Stimulated activated CD4-positive, alpha-beta T cell treated with anti-CD3 and anti-CD28 coated beads, Interleukin-1b, Interleukin-23, amount 100 ng/mL, for 24 hours (primary cell): ENCODE measurements around the gene ERBB2.
A peak's percentile ranks its signal among the peaks of the same experiment; 100 is the strongest.

ENCODE experiments used
- DNase-seq, 4 experiments: peaks; one replicate each; pipeline ENCODE4 v3.0.0-alpha.2; 2020; ENCODE audit warnings: low read depth in 4 of 4, low spot score in 1 of 4

ERBB2 gene

GRCh38 chr17:39699818-39700147 lies at the start of gene ERBB2:
TSS of gene ERBB2 (plus strand) at chr17:39700064. CDS start at chr17:39700239, 175 bp downstream.
- DNase-seq, result no peak

GRCh38 chr17:39650121-39650579 lies 49.7 kb upstream of the ERBB2 start:
- DNase-seq, result no peak

- no peak for DNase-seq
Measured at GRCh38 chr17:39651923-39652586, 47.8 kb upstream of the ERBB2 start.

- DNase-seq, result no peak
Measured at GRCh38 chr17:39652587-39653315, 47.1 kb upstream of the ERBB2 start.

GRCh38 chr17:39653316-39653661 lies 46.6 kb upstream of the ERBB2 start:
- no peak for DNase-seq

DNA sequence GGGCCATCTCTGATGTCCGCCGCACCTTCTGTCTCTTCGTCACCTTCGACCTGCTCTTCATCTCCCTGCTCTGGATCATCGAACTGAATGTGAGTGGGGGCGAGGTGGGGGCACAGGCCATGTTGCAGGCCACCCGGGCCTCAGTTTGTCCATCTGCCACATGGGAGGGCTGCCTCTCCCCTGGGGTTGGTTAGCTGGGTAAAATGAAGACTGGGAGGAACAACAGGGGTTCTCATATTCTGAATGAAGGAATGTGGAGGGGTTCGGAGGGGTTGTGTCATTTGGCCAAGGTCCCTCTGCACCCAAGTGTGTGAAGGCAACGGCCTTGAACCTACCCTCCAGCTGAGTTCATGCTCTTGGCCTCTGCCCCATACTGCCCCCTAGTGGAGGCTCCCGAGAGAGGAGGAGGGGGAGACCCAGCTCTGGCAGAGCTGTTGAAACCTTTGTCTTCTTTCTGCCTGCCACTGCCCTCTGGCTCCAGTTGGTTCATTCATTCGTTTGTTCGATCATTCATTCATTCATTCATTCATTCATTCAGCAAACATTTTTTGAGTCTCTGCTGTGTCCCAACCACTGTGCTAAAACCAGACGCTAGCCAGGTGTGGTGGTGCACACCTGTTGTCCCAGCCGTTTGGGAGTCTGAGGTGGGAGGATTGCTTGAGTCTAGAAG lies 46.1 kb upstream of the ERBB2 start:
- DNase-seq, result peak; percentile 66 to 79 (median 71)

DNA sequence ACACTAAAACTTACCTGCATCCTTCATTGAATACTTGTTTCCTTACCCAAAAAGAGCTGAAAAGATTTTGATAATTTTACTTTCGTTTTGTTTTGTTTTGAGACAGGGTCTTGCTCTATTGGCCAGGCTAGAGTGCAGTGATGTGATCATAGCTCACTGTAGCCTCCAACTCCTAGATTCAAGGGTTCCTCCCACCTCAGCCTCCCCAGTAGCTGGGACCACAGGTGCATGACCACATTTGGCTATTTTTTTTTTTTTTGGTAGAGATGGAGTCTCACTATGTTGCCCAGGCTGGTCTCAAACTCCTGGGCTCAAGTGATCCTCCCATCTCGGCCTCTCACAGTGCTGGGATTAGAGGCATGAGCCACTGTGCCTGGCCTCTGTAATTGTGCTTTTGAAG lies 44.8 kb upstream of the ERBB2 start:
- DNase-seq, result no peak

- no peak for DNase-seq
Measured at GRCh38 chr17:39658346-39658745, 41.5 kb upstream of the ERBB2 start.

- DNase-seq, result no peak
Measured at GRCh38 chr17:39658760-39659159, 41.1 kb upstream of the ERBB2 start.

GRCh38 chr17:39659279-39660010 lies 40.4 kb upstream of the ERBB2 start:
- no peak for DNase-seq

DNA sequence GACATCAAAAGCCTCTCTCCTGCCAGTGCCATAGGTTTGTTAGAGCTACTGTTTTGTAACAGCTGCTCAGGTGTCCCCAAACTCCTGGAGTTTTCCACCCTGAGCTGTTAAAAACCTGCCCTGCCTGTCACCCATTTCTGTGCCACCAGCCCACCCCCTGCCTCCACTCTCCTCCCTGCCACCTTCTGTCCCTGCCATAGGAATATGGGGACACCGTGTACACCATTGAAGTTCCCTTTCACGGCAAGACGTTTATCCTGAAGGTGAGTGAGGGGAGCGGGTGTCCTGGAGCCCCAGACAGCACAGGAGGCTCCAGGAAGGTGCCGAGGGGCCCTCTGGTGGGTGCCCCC lies 39.9 kb upstream of the ERBB2 start:
- DNase-seq, result no peak

DNA sequence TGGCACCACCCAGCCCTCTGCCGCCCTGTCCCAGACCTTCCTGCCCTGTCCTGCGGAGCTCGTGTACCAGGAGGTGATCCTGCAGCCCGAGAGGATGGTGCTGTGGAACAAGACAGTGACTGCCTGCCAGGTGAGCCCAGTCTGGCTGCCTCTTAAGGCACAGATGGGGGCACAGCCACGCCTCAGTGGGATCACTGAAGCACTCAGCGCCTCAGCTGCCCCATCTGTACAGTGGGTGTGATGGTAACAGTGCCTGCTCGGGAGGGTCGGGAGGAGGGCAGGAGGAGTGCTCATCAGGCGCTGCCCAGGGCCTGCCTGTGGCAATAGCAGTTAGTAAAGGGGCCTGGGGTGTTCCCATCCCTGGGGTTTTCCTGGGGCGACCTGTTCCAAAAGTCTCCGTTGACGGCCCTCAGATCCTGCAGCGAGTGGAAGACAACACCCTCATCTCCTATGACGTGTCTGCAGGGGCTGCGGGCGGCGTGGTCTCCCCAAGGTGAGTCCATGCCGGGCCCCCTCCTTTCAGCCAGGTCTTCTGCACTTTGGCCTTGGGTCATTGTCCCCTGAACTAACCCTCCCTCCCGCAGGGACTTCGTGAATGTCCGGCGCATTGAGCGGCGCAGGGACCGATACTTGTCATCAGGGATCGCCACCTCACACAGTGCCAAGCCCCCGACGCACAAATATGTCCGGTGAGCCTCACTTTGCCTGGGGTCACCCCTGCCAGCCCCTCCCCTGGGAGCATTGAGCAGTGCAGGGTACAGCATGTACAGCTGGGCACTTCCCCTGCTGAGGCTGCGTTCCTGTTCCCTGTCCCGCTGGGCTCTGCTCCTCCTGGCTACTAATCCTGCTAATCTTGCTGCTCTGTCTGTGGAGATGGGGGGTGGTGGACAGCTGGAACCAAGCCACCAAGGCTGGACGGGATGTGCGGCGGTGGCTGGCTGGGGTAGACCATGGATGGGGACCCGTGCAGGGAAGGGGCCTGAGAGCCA lies 39.2 kb upstream of the ERBB2 start:
- DNase-seq, result no peak

DNA sequence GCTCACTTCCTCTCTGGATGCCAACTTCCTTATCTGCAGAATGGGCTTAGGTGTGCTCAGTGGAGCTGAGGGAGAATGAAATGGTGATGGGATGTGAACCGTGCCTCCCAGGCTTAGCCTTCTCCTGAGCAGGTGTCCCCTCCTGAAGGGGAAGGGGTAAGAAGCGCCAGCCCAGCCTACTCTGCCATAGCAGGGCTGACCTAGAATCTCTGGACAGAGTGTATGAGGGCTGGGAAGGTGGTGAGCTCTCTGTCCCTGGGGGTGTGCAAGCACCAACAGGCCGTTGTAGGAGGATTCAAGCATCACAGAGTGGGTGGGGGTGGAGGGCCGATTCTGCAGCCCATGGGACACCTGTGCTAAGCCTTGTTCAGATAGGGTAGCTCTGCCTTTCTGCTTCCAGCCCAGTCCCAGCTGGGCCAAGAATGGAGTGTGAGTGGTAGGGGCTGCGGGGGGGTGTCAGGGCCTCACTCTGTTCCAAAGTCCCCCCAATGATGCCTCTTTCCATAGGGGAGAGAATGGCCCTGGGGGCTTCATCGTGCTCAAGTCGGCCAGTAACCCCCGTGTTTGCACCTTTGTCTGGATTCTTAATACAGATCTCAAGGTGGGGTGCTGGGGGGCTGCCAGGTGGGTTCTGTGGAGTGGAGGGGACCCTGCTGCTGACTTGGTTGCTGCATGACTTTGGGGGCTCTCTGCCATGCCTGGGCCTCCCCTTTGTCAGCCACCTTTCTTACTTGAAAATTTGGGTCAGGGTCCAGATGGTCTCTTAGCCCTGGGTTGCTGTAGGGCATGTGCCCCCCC lies 37.9 kb upstream of the ERBB2 start:
- no peak for DNase-seq

DNA sequence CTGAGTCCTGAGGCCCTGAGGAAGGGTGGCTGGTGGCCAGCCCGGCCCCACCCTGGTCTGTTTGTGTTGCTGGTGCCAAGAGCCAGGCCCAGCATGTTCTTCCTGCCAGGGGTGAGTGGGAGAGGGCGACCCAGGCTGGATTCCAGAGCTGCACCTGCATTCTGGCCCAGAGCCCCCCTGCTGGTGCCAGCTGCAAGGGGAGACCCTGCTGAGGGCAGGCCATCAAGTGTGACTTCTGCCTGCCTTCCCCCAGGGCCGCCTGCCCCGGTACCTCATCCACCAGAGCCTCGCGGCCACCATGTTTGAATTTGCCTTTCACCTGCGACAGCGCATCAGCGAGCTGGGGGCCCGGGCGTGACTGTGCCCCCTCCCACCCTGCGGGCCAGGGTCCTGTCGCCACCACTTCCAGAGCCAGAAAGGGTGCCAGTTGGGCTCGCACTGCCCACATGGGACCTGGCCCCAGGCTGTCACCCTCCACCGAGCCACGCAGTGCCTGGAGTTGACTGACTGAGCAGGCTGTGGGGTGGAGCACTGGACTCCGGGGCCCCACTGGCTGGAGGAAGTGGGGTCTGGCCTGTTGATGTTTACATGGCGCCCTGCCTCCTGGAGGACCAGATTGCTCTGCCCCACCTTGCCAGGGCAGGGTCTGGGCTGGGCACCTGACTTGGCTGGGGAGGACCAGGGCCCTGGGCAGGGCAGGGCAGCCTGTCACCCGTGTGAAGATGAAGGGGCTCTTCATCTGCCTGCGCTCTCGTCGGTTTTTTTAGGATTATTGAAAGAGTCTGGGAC lies 37.1 kb upstream of the ERBB2 start:
- DNase-seq, result no peak

DNA sequence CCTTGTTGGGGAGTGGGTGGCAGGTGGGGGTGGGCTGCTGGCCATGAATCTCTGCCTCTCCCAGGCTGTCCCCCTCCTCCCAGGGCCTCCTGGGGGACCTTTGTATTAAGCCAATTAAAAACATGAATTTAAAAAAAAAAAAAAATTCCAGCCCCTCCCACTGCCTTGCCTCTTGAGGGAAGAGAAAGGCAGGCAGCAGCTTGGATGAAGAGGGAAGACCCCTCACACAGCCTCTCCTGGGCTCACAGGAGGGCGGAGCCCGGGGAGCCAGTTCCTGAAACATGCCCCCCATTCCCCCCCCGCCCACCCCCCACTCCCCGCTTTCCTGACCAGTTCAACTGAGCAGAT lies 36.5 kb upstream of the ERBB2 start:
- DNase-seq, result no peak

GRCh38 chr17:39663688-39664580 lies 35.9 kb upstream of the ERBB2 start:
- DNase-seq, result no peak

DNA sequence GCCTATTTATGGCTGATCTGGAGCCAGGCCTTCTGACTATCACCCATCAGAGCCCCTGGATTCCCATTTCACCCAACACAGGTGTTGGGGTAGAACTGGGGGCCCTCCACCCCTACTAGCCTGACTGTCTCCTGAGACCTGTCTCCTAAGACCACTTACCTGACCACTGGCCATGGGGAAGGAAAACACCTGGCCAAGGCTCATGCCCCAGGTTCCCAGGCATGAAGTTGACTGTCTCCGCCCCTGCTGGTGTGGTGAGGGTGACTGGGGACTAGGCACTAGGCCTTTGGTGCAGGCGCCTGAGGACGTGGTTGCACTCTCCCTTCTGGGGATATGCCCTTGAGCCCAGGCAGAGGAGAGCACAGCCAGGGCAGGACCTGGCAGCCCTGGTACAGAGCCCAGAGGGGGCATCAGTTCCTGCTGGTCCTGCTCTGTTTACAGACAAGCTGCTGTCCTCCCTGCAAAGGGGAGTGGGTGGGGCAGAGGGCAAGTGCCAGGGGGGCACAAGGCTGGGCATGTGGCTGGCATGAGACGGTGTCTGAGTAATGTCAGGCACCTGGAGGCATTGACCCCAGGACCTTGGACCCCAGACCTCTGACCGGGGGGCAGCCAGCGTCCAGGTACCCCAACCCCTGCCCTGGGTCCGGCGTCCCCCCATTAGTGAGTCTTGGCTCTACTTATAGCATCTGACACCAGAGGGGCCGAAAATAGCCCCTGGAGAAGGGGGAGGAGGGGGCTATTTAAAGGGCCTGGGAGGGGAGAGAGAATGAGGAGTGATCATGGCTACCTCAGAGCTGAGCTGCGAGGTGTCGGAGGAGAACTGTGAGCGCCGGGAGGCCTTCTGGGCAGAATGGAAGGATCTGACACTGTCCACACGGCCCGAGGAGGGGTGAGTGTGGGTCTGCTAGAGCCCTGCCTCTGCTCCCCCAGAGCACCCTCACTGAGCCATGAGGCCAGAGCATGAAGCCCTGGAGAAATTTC lies 35.0 kb upstream of the ERBB2 start, which contains the start of gene TCAP:
Gene TCAP, plus strand, starts transcription at position 769 of the 981 bp plus-strand sequence. Its CDS starts 11 bp downstream, at position 780.
- DNase-seq, result no peak
